HCT116 (cell line): ENCODE data around the gene ORMDL2. TPM values are rescaled to one million over a fixed set of nuclear protein-coding genes. Genes with fewer than 3 reads are reported as not detected.

Source experiments
- ATAC-seq: fragments of 200-7000 bp; cut with Tn5 transposase; 2 replicates; pipeline ENCODE4 v1.9.1; 2020; ENCODE audit warnings: mild to moderate bottlenecking, moderate library complexity
- BruUV-seq: library from RNA; stranded (reverse); fragments of 400-500 nt; replicated peaks from 2 replicates; lab custom pipeline; 2021; lab: Mats Ljungman, UMichigan
- CTCF ChIA-PET: fragments of 300-600 bp; sonication (Branson Sonifier 250); formaldehyde crosslinking; loops from one replicate; lab custom pipeline; 2021; ENCODE audit warnings: antibody characterized with exemption; lab: Charles Lee
- POLR2A ChIA-PET: fragments of 300-600, 350-600 bp; sonication (Branson Sonifier 250); formaldehyde crosslinking; loops from one replicate; lab custom pipeline; 2021; ENCODE audit warnings: antibody characterized with exemption; lab: Charles Lee
- RAD21 ChIA-PET, 2 experiments: fragments of 300-600 bp; sonication (Branson Sonifier 250); formaldehyde crosslinking; loops; one replicate each; lab custom pipeline; 2023; ENCODE audit warnings: low total read pairs in 2 of 2; ENCODE audit not compliant: uncharacterized antibody in 2 of 2, unreplicated experiment in 2 of 2, low non-redundant PET in 1 of 2; lab: Charles Lee
- DNase-seq: peaks from one replicate; pipeline ENCODE4 v3.0.0-alpha.2; 2010; ENCODE audit warnings: low read depth, low spot score
- H2AFZ ChIP-seq: fragments of 200-600 bp; shearing (Covaris generic), sonication (generic); 2 replicates; pipeline ENCODE4 v1.6.1; 2017; ENCODE audit warnings: low read depth, mixed run types, mixed read lengths, antibody characterized with exemption, low read length; ENCODE audit not compliant: poor library complexity, severe bottlenecking
- H3K27ac ChIP-seq: 2 replicates; pipeline ENCODE4 v1.5.1; 2012; ENCODE audit warnings: low read depth, low read length
- H3K27me3 ChIP-seq: fragments of 200-600 bp; sonication (generic); 2 replicates; pipeline ENCODE4 v1.6.1; 2016; ENCODE audit warnings: mixed run types, low read length, mixed read lengths; ENCODE audit not compliant: insufficient read depth
- H3K36me3 ChIP-seq, 2 experiments: fragments of 200-500 bp in 1 of 2; fragments of 200-600 bp in 1 of 2; sonication (Bioruptor generic) in 1 of 2; sonication (generic) in 1 of 2; 2 replicates each; pipeline versions ENCODE4 v1.5.1 to v1.6.1; 2014 to 2016; ENCODE audit warnings: low read length in 2 of 2, inconsistent platforms in 1 of 2, mixed read lengths in 1 of 2, mixed run types in 1 of 2; ENCODE audit not compliant: insufficient read depth in 2 of 2, control insufficient read depth in 1 of 2
- H3K4me1 ChIP-seq, 2 experiments: fragments of 200-600 bp in 1 of 2; sonication (generic) in 1 of 2; 2 replicates each; pipeline versions ENCODE4 v1.5.1 to v1.6.1; 2012 to 2017; ENCODE audit warnings: low read length in 2 of 2, inconsistent platforms in 1 of 2, mild to moderate bottlenecking in 1 of 2, mixed read lengths in 1 of 2, mixed run types in 1 of 2, moderate library complexity in 1 of 2; ENCODE audit not compliant: insufficient read depth in 2 of 2, control insufficient read depth in 1 of 2
- H3K4me2 ChIP-seq: fragments of 200-600 bp; sonication (generic); 2 replicates; pipeline ENCODE4 v1.6.1; 2017; ENCODE audit warnings: mixed run types, low read length, mixed read lengths
- H3K4me3 ChIP-seq, 2 experiments: fragments of 200-600 bp in 1 of 2; sonication (generic) in 1 of 2; replicated peaks in 1 of 2; 2 replicates each; pipeline ENCODE4 v1.5.1; 2011 to 2016; ENCODE audit warnings: low read length in 2 of 2, control low read depth in 1 of 2, low read depth in 1 of 2, mild to moderate bottlenecking in 1 of 2, mixed read lengths in 1 of 2, mixed run types in 1 of 2
- H3K79me2 ChIP-seq: fragments of 200-600 bp; sonication (generic); 2 replicates; pipeline ENCODE4 v1.6.1; 2017; ENCODE audit warnings: mild to moderate bottlenecking, mixed run types, low read length, moderate library complexity, mixed read lengths; ENCODE audit not compliant: insufficient read depth
- H3K9ac ChIP-seq: fragments of 200-600 bp; sonication (generic); 2 replicates; pipeline ENCODE4 v1.6.1; 2016; ENCODE audit warnings: low read length, mixed read lengths
- H3K9me2 ChIP-seq: fragments of 200-600 bp; sonication (generic), shearing (Covaris generic); 2 replicates; pipeline ENCODE4 v1.6.1; 2017; ENCODE audit warnings: mixed run types, mild to moderate bottlenecking, moderate library complexity; ENCODE audit not compliant: insufficient read depth
- H3K9me3 ChIP-seq, 2 experiments: fragments of 200-500 bp in 1 of 2; fragments of 200-600 bp in 1 of 2; sonication (Bioruptor generic) in 1 of 2; sonication (generic) in 1 of 2; 2 replicates each; pipeline ENCODE4 v1.6.1; 2014 to 2017; ENCODE audit warnings: low read length in 2 of 2, mixed read lengths in 2 of 2, inconsistent platforms in 1 of 2, low read depth in 1 of 2, mild to moderate bottlenecking in 1 of 2, mixed run types in 1 of 2, moderate library complexity in 1 of 2; ENCODE audit not compliant: control insufficient read depth in 1 of 2, insufficient read depth in 1 of 2
- H4K20me1 ChIP-seq: fragments of 200-600 bp; sonication (generic), shearing (Covaris generic); 2 replicates; pipeline ENCODE4 v1.6.1; 2017; ENCODE audit warnings: mixed run types, mild to moderate bottlenecking, moderate library complexity; ENCODE audit not compliant: insufficient read depth
- CBX3 ChIP-seq: IDR thresholded peaks from 2 replicates; pipeline ENCODE4 v1.6.1; 2012; ENCODE audit warnings: low read depth
- CEBPB ChIP-seq: IDR thresholded peaks from 2 replicates; pipeline ENCODE4 v1.6.1; 2012; ENCODE audit warnings: low read depth
- EGR1 ChIP-seq: IDR thresholded peaks from 2 replicates; pipeline ENCODE4 v1.6.1; 2012; ENCODE audit warnings: low read depth
- ELF1 ChIP-seq: IDR thresholded peaks from 2 replicates; pipeline ENCODE4 v1.6.1; 2012; ENCODE audit warnings: low read depth, borderline replicate concordance
- EZH2 ChIP-seq: fragments of 200-600 bp; sonication (generic); IDR thresholded peaks from 2 replicates; pipeline ENCODE4 v1.6.1; 2017; ENCODE audit warnings: antibody characterized with exemption, mixed run types
- JUND ChIP-seq: IDR thresholded peaks from 2 replicates; pipeline ENCODE4 v1.6.1; 2012
- POLR2A ChIP-seq: IDR thresholded peaks from 2 replicates; pipeline ENCODE4 v1.7.0; 2011; ENCODE audit warnings: borderline replicate concordance; ENCODE audit not compliant: insufficient read depth, insufficient read length; ENCODE audit errors: extremely low read depth
- POLR2AphosphoS5 ChIP-seq: IDR thresholded peaks from 2 replicates; pipeline ENCODE4 v1.6.1; 2011; ENCODE audit warnings: mild to moderate bottlenecking, low read depth, low read length, moderate library complexity
- SIN3A ChIP-seq: IDR thresholded peaks from 2 replicates; pipeline ENCODE4 v1.6.1; 2012; ENCODE audit warnings: low read depth
- TCF7L2 ChIP-seq: IDR thresholded peaks from 2 replicates; pipeline ENCODE4 v1.7.0; 2011; ENCODE audit warnings: borderline replicate concordance, inconsistent platforms; ENCODE audit not compliant: insufficient read depth, insufficient read length; ENCODE audit errors: extremely low read depth
- ZFX ChIP-seq: fragments of 450-650 bp; IDR thresholded peaks from 2 replicates; pipeline ENCODE4 v1.6.1; 2017
- ZNF274 ChIP-seq: fragments of 200-500 bp; sonication (Bioruptor generic); IDR thresholded peaks from 2 replicates; pipeline ENCODE4 v1.6.1; 2014; ENCODE audit warnings: mild to moderate bottlenecking, low read depth, low read length, inconsistent platforms
- intact Hi-C: fragments of 100-400 bp; cut with micrococcal nuclease; formaldehyde crosslinking; loops from 2 replicates; pipeline ENCODE4 v1.10.0; 2022
- total RNA-seq: library from RNA; stranded (reverse); gene quantifications from one replicate; pipeline ENCODE4 v1.2.1, GENCODE V29; 2021; ENCODE audit not compliant: unreplicated experiment
- TF ChIP-seq, protein P1 (sequence below), 3 experiments: fragments of 200-600 bp in 1 of 3; sonication (generic) in 1 of 3; IDR thresholded peaks in 2 of 3; conservative IDR thresholded peaks in 1 of 3; 2 replicates each; pipeline ENCODE4 v1.5.1; 2012 to 2017; ENCODE audit warnings: low read depth in 2 of 3, low read length in 2 of 3, antibody characterized with exemption in 1 of 3, borderline replicate concordance in 1 of 3, control low read depth in 1 of 3, mild to moderate bottlenecking in 1 of 3, mixed read lengths in 1 of 3, mixed run types in 1 of 3, moderate library complexity in 1 of 3; ENCODE audit not compliant: insufficient read depth in 1 of 3
- TF ChIP-seq, protein P2 (sequence below): IDR thresholded peaks from 2 replicates; pipeline ENCODE4 v1.6.1; 2012
- TF ChIP-seq, protein P3 (sequence below): IDR thresholded peaks from 2 replicates; pipeline ENCODE4 v1.6.1; 2011; ENCODE audit warnings: mild to moderate bottlenecking, low read length, moderate library complexity; ENCODE audit not compliant: insufficient replicate concordance; ENCODE audit errors: extremely low read depth

ORMDL2 gene
- total RNA-seq, 1 experiment from 2014 or later: 25.5 TPM

DNA sequence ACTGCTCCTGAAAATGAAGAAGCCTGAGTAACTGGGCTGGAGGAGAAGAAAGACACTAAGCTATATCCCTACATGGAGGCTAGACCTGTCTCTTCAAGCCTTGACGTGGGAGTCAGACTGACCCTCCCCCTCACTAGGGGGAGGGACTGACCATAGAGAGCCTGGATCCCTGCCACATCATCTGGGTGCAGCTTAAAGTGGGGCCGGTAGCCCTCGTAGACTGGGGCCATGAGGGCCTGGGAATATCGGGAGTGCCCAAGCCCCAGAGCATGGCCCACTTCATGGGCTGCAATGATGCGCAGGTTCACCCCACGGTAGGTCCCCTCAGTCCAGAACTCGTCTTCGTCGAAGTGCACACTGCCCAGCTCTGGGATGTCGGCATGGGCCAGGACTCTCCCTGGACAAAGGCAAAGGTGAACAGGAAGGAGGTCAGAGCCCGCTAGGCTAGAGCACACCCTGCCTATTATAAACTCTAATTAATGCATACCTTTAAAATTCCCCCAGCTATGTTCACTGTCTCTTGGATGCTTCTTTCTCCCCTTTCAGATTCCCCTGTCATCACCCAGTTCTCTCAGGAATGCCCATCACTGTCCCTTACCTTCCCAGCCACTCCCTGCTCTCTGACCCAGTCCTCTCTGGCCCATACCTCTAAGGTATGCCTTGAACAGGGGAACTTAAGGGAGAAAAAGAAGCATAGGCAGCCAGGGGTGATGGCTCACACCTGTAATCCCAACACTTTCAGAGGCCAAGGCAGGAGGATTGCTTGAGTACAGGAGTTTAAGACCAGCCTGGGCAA is 21.7 kb downstream of the ORMDL2 start:
- ChIA-PET RAD21 (no interaction called here), CTCF (no interaction called here), POLR2A (interaction anchor here (1.8 kb wide), 1 partner anchor 10 kb away, joined by 8 read pairs; the partner anchor contains the start of gene DNAJC14)
- H3K9me2 ChIP-seq: no peaks in the 10 kb centered on the region
- no peaks in the 10 kb centered on the region for H4K20me1 ChIP-seq
- H3K9me3 ChIP-seq: no peaks in the 10 kb centered on the region
- TF ChIP-seq CBX3 (no peak), POLR2A (no peak), CEBPB (no peak), ELF1 (no peak), JUND (no peak), SIN3A (no peak), ZFX (no peak), EGR1 (no peak), TCF7L2 (no peak), POLR2AphosphoS5 (no peak), ZNF274 (no peak), EZH2 (no peak)
- TF ChIP-seq, protein P1, sequence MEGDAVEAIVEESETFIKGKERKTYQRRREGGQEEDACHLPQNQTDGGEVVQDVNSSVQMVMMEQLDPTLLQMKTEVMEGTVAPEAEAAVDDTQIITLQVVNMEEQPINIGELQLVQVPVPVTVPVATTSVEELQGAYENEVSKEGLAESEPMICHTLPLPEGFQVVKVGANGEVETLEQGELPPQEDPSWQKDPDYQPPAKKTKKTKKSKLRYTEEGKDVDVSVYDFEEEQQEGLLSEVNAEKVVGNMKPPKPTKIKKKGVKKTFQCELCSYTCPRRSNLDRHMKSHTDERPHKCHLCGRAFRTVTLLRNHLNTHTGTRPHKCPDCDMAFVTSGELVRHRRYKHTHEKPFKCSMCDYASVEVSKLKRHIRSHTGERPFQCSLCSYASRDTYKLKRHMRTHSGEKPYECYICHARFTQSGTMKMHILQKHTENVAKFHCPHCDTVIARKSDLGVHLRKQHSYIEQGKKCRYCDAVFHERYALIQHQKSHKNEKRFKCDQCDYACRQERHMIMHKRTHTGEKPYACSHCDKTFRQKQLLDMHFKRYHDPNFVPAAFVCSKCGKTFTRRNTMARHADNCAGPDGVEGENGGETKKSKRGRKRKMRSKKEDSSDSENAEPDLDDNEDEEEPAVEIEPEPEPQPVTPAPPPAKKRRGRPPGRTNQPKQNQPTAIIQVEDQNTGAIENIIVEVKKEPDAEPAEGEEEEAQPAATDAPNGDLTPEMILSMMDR (IDR thresholded peaks at IDR 0.05 in 2 of 3, conservative IDR thresholded peaks at IDR 0.05 in 1 of 3; ENCODE audit: borderline replicate concordance in 1 of 3, insufficient read depth in 1 of 3, low read depth in 2 of 3, low read length in 2 of 3): no peak
- TF ChIP-seq, protein P2, sequence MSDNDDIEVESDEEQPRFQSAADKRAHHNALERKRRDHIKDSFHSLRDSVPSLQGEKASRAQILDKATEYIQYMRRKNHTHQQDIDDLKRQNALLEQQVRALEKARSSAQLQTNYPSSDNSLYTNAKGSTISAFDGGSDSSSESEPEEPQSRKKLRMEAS: no peak
- TF ChIP-seq, protein P3, sequence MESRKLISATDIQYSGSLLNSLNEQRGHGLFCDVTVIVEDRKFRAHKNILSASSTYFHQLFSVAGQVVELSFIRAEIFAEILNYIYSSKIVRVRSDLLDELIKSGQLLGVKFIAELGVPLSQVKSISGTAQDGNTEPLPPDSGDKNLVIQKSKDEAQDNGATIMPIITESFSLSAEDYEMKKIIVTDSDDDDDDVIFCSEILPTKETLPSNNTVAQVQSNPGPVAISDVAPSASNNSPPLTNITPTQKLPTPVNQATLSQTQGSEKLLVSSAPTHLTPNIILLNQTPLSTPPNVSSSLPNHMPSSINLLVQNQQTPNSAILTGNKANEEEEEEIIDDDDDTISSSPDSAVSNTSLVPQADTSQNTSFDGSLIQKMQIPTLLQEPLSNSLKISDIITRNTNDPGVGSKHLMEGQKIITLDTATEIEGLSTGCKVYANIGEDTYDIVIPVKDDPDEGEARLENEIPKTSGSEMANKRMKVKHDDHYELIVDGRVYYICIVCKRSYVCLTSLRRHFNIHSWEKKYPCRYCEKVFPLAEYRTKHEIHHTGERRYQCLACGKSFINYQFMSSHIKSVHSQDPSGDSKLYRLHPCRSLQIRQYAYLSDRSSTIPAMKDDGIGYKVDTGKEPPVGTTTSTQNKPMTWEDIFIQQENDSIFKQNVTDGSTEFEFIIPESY: no peak
- no peaks in the 10 kb centered on the region for H3K27me3 ChIP-seq
- DNase-seq: no peak
- no TSS peak for BruUV-seq
- H3K4me3 ChIP-seq: no peak overlapping the region
- no peak for ATAC-seq
- no peak overlapping the region for H2AFZ ChIP-seq
- peaks cover 9 to 22% of the 10 kb centered on the region in 2 experiments for H3K4me1 ChIP-seq
- no peak overlapping the region for H3K9ac ChIP-seq
- intact Hi-C loops: no loop called here
- H3K4me2 ChIP-seq: no peak overlapping the region
- H3K79me2 ChIP-seq: no peaks in the 10 kb centered on the region
- no peaks in the 10 kb centered on the region for H3K36me3 ChIP-seq
- no peak overlapping the region for H3K27ac ChIP-seq
